Naive thymus-derived CD4-positive, alpha-beta T cell (primary cell): ENCODE data around the gene CBL. TPM values are rescaled to one million over a fixed set of nuclear protein-coding genes. Genes with fewer than 3 reads are reported as not detected.
A peak's percentile ranks its signal among the peaks of the same experiment; 100 is the strongest.

Experiments
- ATAC-seq: fragments of 150-1000 bp; cut with Tn5 transposase; 2 replicates; pipeline ENCODE4 v1.10.0; 2021; ENCODE audit warnings: mild to moderate bottlenecking, moderate library complexity
- CTCF ChIA-PET: fragments of 350-600 bp; sonication (Branson Sonifier 250); formaldehyde crosslinking; loops from one replicate; lab custom pipeline; 2021; ENCODE audit warnings: antibody characterized with exemption; lab: Charles Lee
- POLR2A ChIA-PET: fragments of 350-600 bp; sonication (Branson Sonifier 250); formaldehyde crosslinking; loops from one replicate; lab custom pipeline; 2021; ENCODE audit warnings: antibody characterized with exemption, inconsistent platforms; lab: Charles Lee
- DNase-seq, 9 donors: peaks; one replicate each; pipeline versions ENCODE4 v3.0.0 to v3.0.0-alpha.2; 2020 to 2022; ENCODE audit warnings: mixed read lengths in 1 of 9
- H3K27ac ChIP-seq: one replicate; pipeline ENCODE4 v1.7.0; 2013; ENCODE audit warnings: mild to moderate bottlenecking, low read depth, low read length, moderate library complexity
- H3K27me3 ChIP-seq, 2 donors: one replicate each; pipeline ENCODE4 v1.7.0; 2013; ENCODE audit warnings: low read length in 2 of 2, mild to moderate bottlenecking in 2 of 2, moderate library complexity in 2 of 2; ENCODE audit not compliant: control insufficient read depth in 2 of 2, insufficient read depth in 2 of 2
- H3K36me3 ChIP-seq, 3 experiments: 1 replicate in 2 of 3; 2 replicates in 1 of 3; pipeline ENCODE4 v1.7.0; 2013; ENCODE audit warnings: low read length in 3 of 3, mild to moderate bottlenecking in 3 of 3, moderate library complexity in 1 of 3; ENCODE audit not compliant: insufficient read depth in 3 of 3, control insufficient read depth in 2 of 3
- H3K4me1 ChIP-seq, 2 donors: one replicate each; pipeline ENCODE4 v1.7.0; 2013; ENCODE audit warnings: low read length in 2 of 2, mild to moderate bottlenecking in 2 of 2, moderate library complexity in 1 of 2; ENCODE audit not compliant: control insufficient read depth in 2 of 2, insufficient read depth in 2 of 2
- H3K4me3 ChIP-seq: 2 replicates; pipeline ENCODE4 v1.7.0; 2013; ENCODE audit warnings: mild to moderate bottlenecking, low read length
- H3K9me3 ChIP-seq, 3 experiments: 1 replicate in 2 of 3; 2 replicates in 1 of 3; pipeline ENCODE4 v1.7.0; 2013; ENCODE audit warnings: low read length in 3 of 3; ENCODE audit not compliant: control insufficient read depth in 2 of 3
- H3K27ac Mint-ChIP-seq, 9 donors: one replicate each; pipeline ENCODE4 v1.8.0; 2020 to 2022; ENCODE audit warnings: mixed read lengths in 9 of 9, mild to moderate bottlenecking in 8 of 9, moderate library complexity in 5 of 9, inconsistent platforms in 2 of 9
- H3K27me3 Mint-ChIP-seq, 5 donors: one replicate each; pipeline ENCODE4 v1.8.0; 2021 to 2022; ENCODE audit warnings: mixed read lengths in 5 of 5, mild to moderate bottlenecking in 1 of 5
- H3K36me3 Mint-ChIP-seq, 5 donors: one replicate each; pipeline ENCODE4 v1.8.0; 2020 to 2022; ENCODE audit warnings: mixed read lengths in 5 of 5, mild to moderate bottlenecking in 3 of 5, inconsistent platforms in 1 of 5
- H3K4me1 Mint-ChIP-seq, 7 donors: one replicate each; pipeline ENCODE4 v1.8.0; 2020 to 2022; ENCODE audit warnings: mixed read lengths in 7 of 7, mild to moderate bottlenecking in 3 of 7, inconsistent platforms in 1 of 7
- H3K4me3 Mint-ChIP-seq, 10 donors: one replicate each; pipeline ENCODE4 v1.8.0; 2020 to 2022; ENCODE audit warnings: mild to moderate bottlenecking in 10 of 10, mixed read lengths in 10 of 10, moderate library complexity in 6 of 10, inconsistent platforms in 2 of 10
- H3K9me3 Mint-ChIP-seq, 11 donors: one replicate each; pipeline ENCODE4 v1.8.0; 2020 to 2022; ENCODE audit warnings: mixed read lengths in 11 of 11, mild to moderate bottlenecking in 4 of 11, inconsistent platforms in 1 of 11, moderate library complexity in 1 of 11
- intact Hi-C, 2 donors: fragments of 100-400 bp; cut with micrococcal nuclease; formaldehyde crosslinking; loops; one replicate each; pipeline ENCODE4 v1.15.1; 2023
- polyA plus RNA-seq, 2 donors: library from polyadenylated mRNA; unstranded; fragments of 300-500 nt; fragmentation: Illumina TruSeq; gene quantifications; one replicate each; pipeline ENCODE4 v1.2.3, GENCODE V29; 2021
- total RNA-seq, 6 experiments: library from RNA in 5 of 6; stranded (reverse) in 5 of 6; gene quantifications; 1 replicate in 5 of 6; 2 replicates in 1 of 6; pipeline ENCODE4 v1.2.3 and lab custom pipeline; 2021 to 2026

The CBL gene
- total and polyA plus RNA-seq, 7 experiments from 2014 or later: 17.5 to 51.8 (median 39.8) TPM

DNA sequence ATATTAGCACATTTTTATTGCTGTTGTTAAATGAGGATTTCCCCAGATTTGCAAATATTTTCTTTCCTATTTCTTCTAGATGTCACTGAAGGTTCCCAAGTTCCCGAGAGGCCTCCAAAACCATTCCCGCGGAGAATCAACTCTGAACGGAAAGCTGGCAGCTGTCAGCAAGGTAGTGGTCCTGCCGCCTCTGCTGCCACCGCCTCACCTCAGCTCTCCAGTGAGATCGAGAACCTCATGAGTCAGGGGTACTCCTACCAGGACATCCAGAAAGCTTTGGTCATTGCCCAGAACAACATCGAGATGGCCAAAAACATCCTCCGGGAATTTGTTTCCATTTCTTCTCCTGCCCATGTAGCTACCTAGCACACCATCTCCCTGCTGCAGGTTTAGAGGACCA is 93.3 kb downstream of the CBL start:
- ATAC-seq: no peak
- Mint-ChIP-seq H3K27me3 (no peaks in the 10 kb centered on the region), H3K27ac (peak overlapping the region in 2 of 9 donors; percentile 12 to 18), H3K36me3 (peaks cover 27 to 74% (median 39%) of the 10 kb centered on the region in 5 donors), H3K9me3 (no peaks in the 10 kb centered on the region), H3K4me1 (peaks cover 0 to 22% (median 11%) of the 10 kb centered on the region in 7 donors), H3K4me3 (no peak overlapping the region)
- intact Hi-C loops: no loop called here
- no peaks in the 10 kb centered on the region for H3K9me3 ChIP-seq
- H3K4me3 ChIP-seq: no peak overlapping the region
- no peak for DNase-seq
- no peak overlapping the region for H3K27ac ChIP-seq
- H3K27me3 ChIP-seq: no peaks in the 10 kb centered on the region
- peaks cover 27 to 75% (median 39%) of the 10 kb centered on the region in 3 experiments for H3K36me3 ChIP-seq
- ChIA-PET CTCF (interaction anchor here (1.8 kb wide), 1 partner anchor 22 kb away, joined by 5 read pairs; no protein-coding TSS in a partner anchor), POLR2A (interaction anchor here (0.9 to 3.0 kb wide), 5 partner anchors 9 to 205 kb away, joined by 3 to 9 read pairs (median 4); no protein-coding TSS in a partner anchor)
- H3K4me1 ChIP-seq: no peaks in the 10 kb centered on the region

GRCh38 chr11:119300198-119300964 is 94.2 kb downstream of the CBL start:
- no peak for ATAC-seq
- Histone ChIP-seq H3K27me3 (no peaks in the 10 kb centered on the region), H3K9me3 (no peaks in the 10 kb centered on the region), H3K36me3 (peaks cover 22 to 73% (median 39%) of the 10 kb centered on the region in 3 experiments), H3K4me1 (peaks cover 0 to 8% of the 10 kb centered on the region in 2 donors), H3K27ac (no peak overlapping the region), H3K4me3 (no peak overlapping the region)
- Mint-ChIP-seq H3K27me3 (no peaks in the 10 kb centered on the region), H3K4me1 (peaks cover 8 to 32% (median 19%) of the 10 kb centered on the region in 7 donors), H3K27ac (peak overlapping the region in 6 of 9 donors; percentile 26 to 98 (median 50)), H3K9me3 (peaks cover 0 to 1% (median 0%) of the 10 kb centered on the region in 11 donors), H3K36me3 (peaks cover 27 to 70% (median 41%) of the 10 kb centered on the region in 5 donors), H3K4me3 (no peak overlapping the region)
- intact Hi-C loops: no loop called here
- DNase-seq: no peak
- ChIA-PET CTCF (interaction anchor here (0.7 to 1.8 kb wide), 4 partner anchors 21 to 104 kb away, joined by 3 to 5 read pairs (median 3); partner anchors contain the start of gene CBL), POLR2A (interaction anchor here (0.6 to 3.0 kb wide), 6 partner anchors 8 to 206 kb away, joined by 3 to 9 read pairs (median 4); no protein-coding TSS in a partner anchor)

- H3K27ac ChIP-seq: no peak overlapping the region
- H3K9me3 ChIP-seq: no peaks in the 10 kb centered on the region
- no peaks in the 10 kb centered on the region for H3K27me3 ChIP-seq
- Mint-ChIP-seq H3K27me3 (no peaks in the 10 kb centered on the region), H3K4me1 (peaks cover 21 to 55% (median 42%) of the 10 kb centered on the region in 7 donors), H3K36me3 (peaks cover 21 to 55% (median 38%) of the 10 kb centered on the region in 5 donors), H3K4me3 (no peak overlapping the region), H3K27ac (peak overlapping the region in 8 of 9 donors; percentile 9 to 100 (median 98)), H3K9me3 (peaks cover 0 to 1% (median 0%) of the 10 kb centered on the region in 11 donors)
- no peak overlapping the region for H3K4me3 ChIP-seq
- ChIA-PET CTCF (interaction anchor here (1.3 to 3.7 kb wide), 3 partner anchors 19 to 98 kb away, joined by 3 to 19 read pairs (median 4); partner anchors contain the start of gene CBL), POLR2A (interaction anchor here (0.8 to 1.3 kb wide), 2 partner anchors 11 to 16 kb away, joined by 3 read pairs; no protein-coding TSS in a partner anchor)
- intact Hi-C loops: no loop called here
- H3K4me1 ChIP-seq: peaks cover 0 to 31% of the 10 kb centered on the region in 2 donors
- no peak for DNase-seq
- peaks cover 17 to 55% (median 28%) of the 10 kb centered on the region in 3 experiments for H3K36me3 ChIP-seq
- no peak for ATAC-seq
These were observed 97.1 kb downstream of the CBL start for GRCh38 chr11:119303227-119303718.

GRCh38 chr11:119305556-119306372 is 99.6 kb downstream of the CBL start:
- Histone ChIP-seq H3K27ac (peak overlapping the region; percentile 76), H3K36me3 (peaks cover 4 to 31% (median 9%) of the 10 kb centered on the region in 3 experiments)
- peak; percentile 12 for ATAC-seq

GRCh38 chr11:119306373-119306890 is 100.3 kb downstream of the CBL start:
- Histone ChIP-seq H3K27me3 (no peaks in the 10 kb centered on the region), H3K9me3 (no peaks in the 10 kb centered on the region), H3K4me3 (peak overlapping the region; percentile 8), H3K27ac (peak overlapping the region; percentile 76), H3K4me1 (peaks cover 0 to 31% of the 10 kb centered on the region in 2 donors), H3K36me3 (peaks cover 0 to 27% (median 8%) of the 10 kb centered on the region in 3 experiments)
- no peaks in the 10 kb centered on the region for H3K27me3 Mint-ChIP-seq
- H3K9me3 Mint-ChIP-seq: peaks cover 0 to 5% (median 0%) of the 10 kb centered on the region in 11 donors
- ChIA-PET CTCF (interaction anchor here (0.5 to 4.8 kb wide), 9 partner anchors 13 to 1009 kb away, joined by 3 to 42 read pairs (median 3); no protein-coding TSS in a partner anchor), POLR2A (interaction anchor here (0.6 to 3.1 kb wide), 13 partner anchors 9 to 401 kb away, joined by 3 to 19 read pairs (median 4); partner anchors contain the start of genes C2CD2L, CBL and HINFP)
- H3K4me1 Mint-ChIP-seq: peaks cover 21 to 49% (median 36%) of the 10 kb centered on the region in 7 donors
- peak; percentile 97 for ATAC-seq
- peak overlapping the region; percentile 31 to 88 (median 80) for H3K4me3 Mint-ChIP-seq
- intact Hi-C loops: loop anchor here in 1 of 2 donors (1.0 kb wide), 2 partner anchors 9 to 15 kb away; no protein-coding TSS in a partner anchor
- peaks cover 10 to 28% (median 21%) of the 10 kb centered on the region in 5 donors for H3K36me3 Mint-ChIP-seq
- DNase-seq: peak in 8 of 9 donors; percentile 33 to 85 (median 82)
- peak overlapping the region; percentile 89 to 100 (median 98) for H3K27ac Mint-ChIP-seq

More at GRCh38 chr11:119305556-119306372, 99.6 kb downstream of the CBL start:
- ChIA-PET POLR2A (interaction anchor here (0.6 to 3.1 kb wide), 14 partner anchors 9 to 400 kb away, joined by 3 to 19 read pairs (median 4); partner anchors contain the start of genes C2CD2L, CBL and VPS11), CTCF (interaction anchor here (0.5 to 4.8 kb wide), 11 partner anchors 17 to 268 kb away, joined by 3 to 42 read pairs (median 3); partner anchors contain the start of gene DPAGT1)
- peak overlapping the region; percentile 31 to 88 (median 80) for H3K4me3 Mint-ChIP-seq
- H3K9me3 ChIP-seq: no peaks in the 10 kb centered on the region
- H3K36me3 Mint-ChIP-seq: peaks cover 17 to 32% (median 27%) of the 10 kb centered on the region in 5 donors
- peaks cover 0 to 5% (median 0%) of the 10 kb centered on the region in 11 donors for H3K9me3 Mint-ChIP-seq
- intact Hi-C loops: loop anchor here in 1 of 2 donors (1.0 kb wide), 2 partner anchors 10 to 16 kb away; no protein-coding TSS in a partner anchor
- peak in 5 of 9 donors; percentile 21 to 52 (median 40) for DNase-seq
- peak overlapping the region; percentile 89 to 100 (median 98) for H3K27ac Mint-ChIP-seq
- H3K27me3 Mint-ChIP-seq: no peaks in the 10 kb centered on the region
- H3K4me1 ChIP-seq: peaks cover 0 to 31% of the 10 kb centered on the region in 2 donors
- peaks cover 21 to 55% (median 42%) of the 10 kb centered on the region in 7 donors for H3K4me1 Mint-ChIP-seq
- H3K4me3 ChIP-seq: peak overlapping the region; percentile 8
- no peaks in the 10 kb centered on the region for H3K27me3 ChIP-seq
